GM12878 (cell line): ENCODE measurements around the gene PRKN. TPM values are rescaled to one million over a fixed set of nuclear protein-coding genes. Genes with fewer than 3 reads are reported as not detected.

ENCODE experiments used
- ATAC-seq: fragments of 200-7000 bp; cut with Tn5 transposase; 3 replicates; pipeline ENCODE4 v1.9.1; 2020; ENCODE audit warnings: mild to moderate bottlenecking, moderate library complexity
- BruUV-seq: library from RNA; stranded (reverse); fragments of 400-500 nt; replicated peaks from 2 replicates; lab custom pipeline; 2021; lab: Mats Ljungman, UMichigan
- CTCF ChIA-PET: fragments of 300-600 bp; sonication (Branson Sonifier 250); formaldehyde crosslinking; extraction: SDS; loops from one replicate; lab custom pipeline; 2021; ENCODE audit warnings: inconsistent platforms; lab: Yijun Ruan, JAX
- POLR2A ChIA-PET: fragments of 350-600 bp; formaldehyde crosslinking; extraction: SDS; loops from one replicate; lab custom pipeline; 2021; ENCODE audit warnings: inconsistent platforms; lab: Charles Lee
- RAD21 ChIA-PET: fragments of 300-600 bp; sonication (Branson Sonifier 250); formaldehyde crosslinking; loops from one replicate; lab custom pipeline; 2023; ENCODE audit warnings: antibody characterized with exemption; ENCODE audit not compliant: unreplicated experiment; lab: Charles Lee
- SMC1A ChIA-PET: fragments of 300-600 bp; sonication (Branson Sonifier 250); formaldehyde crosslinking; loops from one replicate; lab custom pipeline; 2023; ENCODE audit not compliant: unreplicated experiment, uncharacterized antibody; lab: Charles Lee
- DNase-seq: peaks from one replicate; pipeline ENCODE4 v3.0.0-alpha.2; 2011; ENCODE audit warnings: low read depth, low spot score
- FAIRE-seq: peaks from 3 replicates; lab custom pipeline; 2011; peaks lifted over from hg19 to GRCh38; lab: Jason Lieb, UNC
- H2AFZ ChIP-seq: 2 replicates; pipeline ENCODE4 v1.6.0; 2011; ENCODE audit warnings: low read depth, low read length, control low read depth; ENCODE audit not compliant: control insufficient read depth
- H3K27ac ChIP-seq: 2 replicates; pipeline ENCODE4 v1.5.1; 2011; ENCODE audit warnings: control low read depth; ENCODE audit not compliant: control insufficient read depth, insufficient read depth
- H3K27me3 ChIP-seq, 2 experiments: replicated peaks in 1 of 2; 2 replicates each; pipeline versions ENCODE4 v1.6.0 to v1.6.1; 2011; ENCODE audit warnings: low read length in 1 of 2; ENCODE audit not compliant: control insufficient read depth in 2 of 2, insufficient read depth in 2 of 2
- H3K36me3 ChIP-seq, 2 experiments: 2 replicates each; pipeline ENCODE4 v1.5.1; 2011; ENCODE audit warnings: low read length in 1 of 2; ENCODE audit not compliant: control insufficient read depth in 2 of 2, insufficient read depth in 2 of 2
- H3K4me1 ChIP-seq: 2 replicates; pipeline ENCODE4 v1.6.1; 2011; ENCODE audit warnings: mild to moderate bottlenecking, low read length, moderate library complexity, mixed read lengths; ENCODE audit not compliant: control insufficient read depth, insufficient read depth
- H3K4me2 ChIP-seq: 2 replicates; pipeline ENCODE4 v1.6.0; 2011; ENCODE audit warnings: control low read depth; ENCODE audit not compliant: control insufficient read depth, insufficient read depth
- H3K4me3 ChIP-seq: fragments of 200-600 bp; sonication (generic); 2 replicates; pipeline ENCODE4 v1.5.1; 2016
- H3K79me2 ChIP-seq: 2 replicates; pipeline ENCODE4 v1.6.0; 2011; ENCODE audit warnings: low read length; ENCODE audit not compliant: control insufficient read depth, insufficient read depth
- H3K9ac ChIP-seq: 2 replicates; pipeline ENCODE4 v1.8.0; 2011; ENCODE audit warnings: low read length, control low read depth, mixed read lengths; ENCODE audit not compliant: control insufficient read depth, insufficient read depth
- H3K9me3 ChIP-seq: replicated peaks from 3 replicates; pipeline ENCODE4 v1.5.1; 2011; ENCODE audit warnings: mild to moderate bottlenecking, low read length; ENCODE audit not compliant: control insufficient read depth, insufficient read depth
- H4K20me1 ChIP-seq: 2 replicates; pipeline ENCODE4 v1.6.0; 2011; ENCODE audit not compliant: control insufficient read depth, insufficient read depth
- BACH1 ChIP-seq: fragments of 450-650 bp; IDR thresholded peaks from 2 replicates; pipeline ENCODE4 v1.6.1; 2017; ENCODE audit warnings: mild to moderate bottlenecking, borderline replicate concordance
- CEBPB ChIP-seq, 2 experiments: fragments of 150-350 bp in 1 of 2; IDR thresholded peaks; 2 replicates each; pipeline ENCODE4 v1.6.1; 2012 to 2014; ENCODE audit warnings: low read depth in 2 of 2, low read length in 2 of 2, borderline replicate concordance in 1 of 2, inconsistent platforms in 1 of 2
- FOXK2 ChIP-seq: fragments of 450-650 bp; IDR thresholded peaks from 2 replicates; pipeline ENCODE4 v1.6.1; 2017; ENCODE audit warnings: mild to moderate bottlenecking, moderate library complexity
- GABPA ChIP-seq: IDR thresholded peaks from 2 replicates; pipeline ENCODE4 v1.6.1; 2014; ENCODE audit warnings: antibody characterized with exemption, low read depth, mild to moderate bottlenecking, inconsistent platforms
- HDAC2 ChIP-seq: fragments of 200-600 bp; sonication (generic); IDR thresholded peaks from 2 replicates; pipeline ENCODE4 v1.6.1; 2017
- LARP7 ChIP-seq: fragments of 450-650 bp; IDR thresholded peaks from 2 replicates; pipeline ENCODE4 v1.6.1; 2017; ENCODE audit warnings: mild to moderate bottlenecking
- MTA3 ChIP-seq: IDR thresholded peaks from 2 replicates; pipeline ENCODE4 v1.6.1; 2012; ENCODE audit warnings: low read length, inconsistent platforms, borderline replicate concordance
- PRDM15 ChIP-seq: fragments of 450-650 bp; formaldehyde crosslinking; IDR thresholded peaks from 2 replicates; pipeline ENCODE4 v1.4.0; 2020; ENCODE audit warnings: mild to moderate bottlenecking, moderate library complexity
- SKIL ChIP-seq: fragments of 450-650 bp; IDR thresholded peaks from 2 replicates; pipeline ENCODE4 v1.6.1; 2017; ENCODE audit warnings: mild to moderate bottlenecking, low read depth, inconsistent platforms; ENCODE audit not compliant: poor library complexity, severe bottlenecking
- SMAD5 ChIP-seq: IDR thresholded peaks from 2 replicates; pipeline ENCODE4 v1.6.1; 2016; ENCODE audit warnings: antibody characterized with exemption, low read depth
- ZBED1 ChIP-seq: IDR thresholded peaks from 2 replicates; pipeline ENCODE4 v1.6.1; 2016; ENCODE audit warnings: borderline replicate concordance
- WGBS: methylation state at CpG from one replicate; pipeline ENCODE4 v1.1.6; 2016; ENCODE audit warnings: low lambda C conversion rate; ENCODE audit not compliant: insufficient replicate concordance, insufficient coverage; ENCODE audit errors: missing lambda C conversion rate; 5-methylcytosine and 5-hydroxymethylcytosine counted together
- in situ Hi-C: fragments of 300-500 bp; cut with MboI; formaldehyde crosslinking; loops from 9 replicates; pipeline ENCODE4 v1.14.3; 2018; ENCODE audit warnings: mixed read lengths
- intact Hi-C: fragments of 100-400 bp; cut with micrococcal nuclease; formaldehyde crosslinking; loops from one replicate; pipeline ENCODE4 v1.14.2; 2022; ENCODE audit not compliant: unreplicated experiment
- polyA plus RNA-seq, 11 experiments: library from polyadenylated mRNA; depleted of rRNA in 4 of 11; unstranded in 6 of 11; stranded (reverse) in 5 of 11; fragments of >200 nt; fragmentation: Nextera tagmentation in 4 of 11; fragmentation: Illumina TruSeq in 1 of 11; extraction: Ambion mirVana in 4 of 11; extraction: Trizol in 1 of 11; gene quantifications; 1 replicate in 1 of 11; 2 replicates in 10 of 11; pipeline versions ENCODE4 v1.2.1 to v1.2.3, GENCODE V29; 2011 to 2016; ENCODE audit warnings: inconsistent platforms in 2 of 11, missing spikeins in 2 of 11, low read depth in 1 of 11
- total RNA-seq, 4 experiments: library from RNA; depleted of rRNA in 3 of 4; stranded (reverse); fragments of >200 nt in 3 of 4; fragmentation: Illumina TruSeq in 1 of 4; extraction: Trizol in 1 of 4; gene quantifications; 2 replicates each; pipeline versions ENCODE4 v1.2.1 to v1.2.3, GENCODE V29; 2013 to 2021
- TF ChIP-seq, protein P1 (sequence below): IDR thresholded peaks from 2 replicates; pipeline ENCODE4 v1.6.1; 2012; ENCODE audit warnings: low read depth, low read length, improper control_type of control experiment
- TF ChIP-seq, protein P2 (sequence below): fragments of 450-650 bp; IDR thresholded peaks from 2 replicates; pipeline ENCODE4 v1.6.1; 2018; ENCODE audit warnings: borderline replicate concordance, mild to moderate bottlenecking; ENCODE audit not compliant: partially characterized antibody

Gene PRKN
- total and polyA plus RNA-seq, 10 of the 15 experiments (the other 5 are each of a cell fraction or from before 2014, with no cell fraction given), result 0.06 to 0.09 TPM; not detected in 8

- DNase-seq (no peak), FAIRE-seq (no peak), ATAC-seq (no peak)
- RAD21 ChIA-PET, result no interaction called here
- H3K9ac ChIP-seq, result no peak overlapping the region
- no peaks in the 10 kb centered on the region for H3K36me3 ChIP-seq
- POLR2A ChIA-PET, result no interaction called here
- no peaks in the 10 kb centered on the region for H3K27me3 ChIP-seq
- in situ Hi-C loops (no loop called here), intact Hi-C loops (no loop called here)
- CTCF ChIA-PET, result no interaction called here
- H3K79me2 ChIP-seq, result no peaks in the 10 kb centered on the region
- H2AFZ ChIP-seq, result no peak overlapping the region
- H3K27ac ChIP-seq, result no peak overlapping the region
- BruUV-seq, result no TSS peak
- WGBS, result 16% methylated on average over 4 of the region's 4 CpGs
- no peaks in the 10 kb centered on the region for H3K4me1 ChIP-seq
- no peaks in the 10 kb centered on the region for H4K20me1 ChIP-seq
- H3K9me3 ChIP-seq, result no peaks in the 10 kb centered on the region
- SMC1A ChIA-PET, result no interaction called here
- no peak overlapping the region for H3K4me2 ChIP-seq
- H3K4me3 ChIP-seq, result no peak overlapping the region
- TF ChIP-seq SMAD5, result no peak
- TF ChIP-seq BACH1, result no peak
- no peak for TF ChIP-seq MTA3
- TF ChIP-seq, protein P1, sequence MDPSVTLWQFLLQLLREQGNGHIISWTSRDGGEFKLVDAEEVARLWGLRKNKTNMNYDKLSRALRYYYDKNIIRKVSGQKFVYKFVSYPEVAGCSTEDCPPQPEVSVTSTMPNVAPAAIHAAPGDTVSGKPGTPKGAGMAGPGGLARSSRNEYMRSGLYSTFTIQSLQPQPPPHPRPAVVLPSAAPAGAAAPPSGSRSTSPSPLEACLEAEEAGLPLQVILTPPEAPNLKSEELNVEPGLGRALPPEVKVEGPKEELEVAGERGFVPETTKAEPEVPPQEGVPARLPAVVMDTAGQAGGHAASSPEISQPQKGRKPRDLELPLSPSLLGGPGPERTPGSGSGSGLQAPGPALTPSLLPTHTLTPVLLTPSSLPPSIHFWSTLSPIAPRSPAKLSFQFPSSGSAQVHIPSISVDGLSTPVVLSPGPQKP, result no peak
- no peak for TF ChIP-seq ZBED1
- TF ChIP-seq, protein P2, sequence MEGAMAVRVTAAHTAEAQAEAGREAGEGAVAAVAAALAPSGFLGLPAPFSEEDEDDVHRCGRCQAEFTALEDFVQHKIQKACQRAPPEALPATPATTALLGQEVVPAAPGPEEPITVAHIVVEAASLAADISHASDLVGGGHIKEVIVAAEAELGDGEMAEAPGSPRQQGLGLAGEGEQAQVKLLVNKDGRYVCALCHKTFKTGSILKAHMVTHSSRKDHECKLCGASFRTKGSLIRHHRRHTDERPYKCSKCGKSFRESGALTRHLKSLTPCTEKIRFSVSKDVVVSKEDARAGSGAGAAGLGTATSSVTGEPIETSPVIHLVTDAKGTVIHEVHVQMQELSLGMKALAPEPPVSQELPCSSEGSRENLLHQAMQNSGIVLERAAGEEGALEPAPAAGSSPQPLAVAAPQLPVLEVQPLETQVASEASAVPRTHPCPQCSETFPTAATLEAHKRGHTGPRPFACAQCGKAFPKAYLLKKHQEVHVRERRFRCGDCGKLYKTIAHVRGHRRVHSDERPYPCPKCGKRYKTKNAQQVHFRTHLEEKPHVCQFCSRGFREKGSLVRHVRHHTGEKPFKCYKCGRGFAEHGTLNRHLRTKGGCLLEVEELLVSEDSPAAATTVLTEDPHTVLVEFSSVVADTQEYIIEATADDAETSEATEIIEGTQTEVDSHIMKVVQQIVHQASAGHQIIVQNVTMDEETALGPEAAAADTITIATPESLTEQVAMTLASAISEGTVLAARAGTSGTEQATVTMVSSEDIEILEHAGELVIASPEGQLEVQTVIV, result no peak
- no peak for TF ChIP-seq FOXK2
- no peak for TF ChIP-seq CEBPB (IDR thresholded peaks at IDR 0.05; ENCODE audit: borderline replicate concordance in 1 of 2, low read depth in 2 of 2, low read length in 2 of 2)
- TF ChIP-seq SKIL, result no peak
- TF ChIP-seq PRDM15 (CRISPR knock-in tag), result no peak
- no peak for TF ChIP-seq LARP7
- no peak for TF ChIP-seq HDAC2
- no peak for TF ChIP-seq GABPA
These were observed 146.9 kb downstream of the PRKN start for GRCh38 chr6:162580619-162581018.
